ENCODE measurements around the gene ADISSP. TPM values are rescaled to one million over a fixed set of nuclear protein-coding genes. Genes with fewer than 3 reads are reported as not detected.

ADISSP gene
- total RNA-seq, 1 donor from 2014 or later, result 15.0 TPM

GRCh38 chr20:3763671-3764601 lies 3.6 kb downstream of the ADISSP start:
- Histone ChIP-seq H3K4me3 (ENCODE audit: low read depth, low read length) (no peak overlapping the region), H3K27me3 (ENCODE audit: control insufficient read depth, insufficient read depth, low read length) (no peaks in the 10 kb centered on the region), H3K36me3 (ENCODE audit: control insufficient read depth, insufficient read depth, low read length) (no peaks in the 10 kb centered on the region)
- TF ChIP-seq CTCF (IDR thresholded peaks at IDR 0.05; ENCODE audit: insufficient read depth, low read length, severe bottlenecking), result no peak
- FAIRE-seq (no peak), DNase-seq (ENCODE audit: low read depth) (no peak)

- H3K4me3 ChIP-seq (ENCODE audit: low read depth, low read length), result no peak overlapping the region
Measured at GRCh38 chr20:3760655-3761348, 6.8 kb downstream of the ADISSP start.

GRCh38 chr20:3759884-3760283 lies 7.7 kb downstream of the ADISSP start:
- no peak for TF ChIP-seq CTCF (IDR thresholded peaks at IDR 0.05; ENCODE audit: insufficient read depth, low read length, severe bottlenecking)
- peaks cover 3% of the 10 kb centered on the region for H3K36me3 ChIP-seq (ENCODE audit: control insufficient read depth, insufficient read depth, low read length)
- FAIRE-seq, result no peak

More at GRCh38 chr20:3760655-3761348, 6.8 kb downstream of the ADISSP start:
- H3K36me3 ChIP-seq (ENCODE audit: control insufficient read depth, insufficient read depth, low read length), result peaks cover 3% of the 10 kb centered on the region
- TF ChIP-seq CTCF (IDR thresholded peaks at IDR 0.05; ENCODE audit: insufficient read depth, low read length, severe bottlenecking), result no peak
- DNase-seq (ENCODE audit: low read depth) (no peak), FAIRE-seq (no peak)
- no peaks in the 10 kb centered on the region for H3K27me3 ChIP-seq (ENCODE audit: control insufficient read depth, insufficient read depth, low read length)

GRCh38 chr20:3759316-3759823 lies 8.2 kb downstream of the ADISSP start:
- H3K4me3 ChIP-seq (ENCODE audit: low read depth, low read length), result no peak overlapping the region
- TF ChIP-seq CTCF (IDR thresholded peaks at IDR 0.05; ENCODE audit: insufficient read depth, low read length, severe bottlenecking), result no peak
- no peaks in the 10 kb centered on the region for H3K27me3 ChIP-seq (ENCODE audit: control insufficient read depth, insufficient read depth, low read length)
- DNase-seq (ENCODE audit: low read depth) (no peak), FAIRE-seq (no peak)
- peaks cover 3% of the 10 kb centered on the region for H3K36me3 ChIP-seq (ENCODE audit: control insufficient read depth, insufficient read depth, low read length)

More at GRCh38 chr20:3759884-3760283, 7.7 kb downstream of the ADISSP start:
- no peaks in the 10 kb centered on the region for H3K27me3 ChIP-seq (ENCODE audit: control insufficient read depth, insufficient read depth, low read length)
- DNase-seq (ENCODE audit: low read depth), result no peak
- H3K4me3 ChIP-seq (ENCODE audit: low read depth, low read length), result no peak overlapping the region

GRCh38 chr20:3758566-3758965 lies 9.0 kb downstream of the ADISSP start:
- no peaks in the 10 kb centered on the region for H3K27me3 ChIP-seq (ENCODE audit: control insufficient read depth, insufficient read depth, low read length)
- DNase-seq (ENCODE audit: low read depth) (no peak), FAIRE-seq (no peak)
- no peak for TF ChIP-seq CTCF (IDR thresholded peaks at IDR 0.05; ENCODE audit: insufficient read depth, low read length, severe bottlenecking)
- peaks cover 3% of the 10 kb centered on the region for H3K36me3 ChIP-seq (ENCODE audit: control insufficient read depth, insufficient read depth, low read length)
- no peak overlapping the region for H3K4me3 ChIP-seq (ENCODE audit: low read depth, low read length)
